Left ventricle myocardium superior (tissue), 1 donor: ENCODE measurements around the gene HECW1. TPM values are rescaled to one million over a fixed set of nuclear protein-coding genes. Genes with fewer than 3 reads are reported as not detected.
"Not testable (repeated sequence)": the region's sequence is repeated elsewhere in the genome, so short reads cannot be mapped to it uniquely, and the experiment has no call there.

ENCODE experiments used
- ATAC-seq: fragments of 200-7000 bp; cut with Tn5 transposase; one replicate; pipeline ENCODE4 v1.9.1; 2020; ENCODE audit warnings: mild to moderate bottlenecking, moderate library complexity
- DNase-seq: peaks from one replicate; pipeline ENCODE4 v3.0.0-alpha.2; 2020
- intact Hi-C: fragments of 100-400 bp; cut with micrococcal nuclease; formaldehyde crosslinking; loops from one replicate; pipeline ENCODE4 v1.11.0; 2022
- total RNA-seq: library from RNA; stranded (reverse); fragmentation: NEBNext Ultra II Directional; extraction: Animal tissue kit (Norgen Biotek cat#: 25700); gene quantifications from one replicate; pipeline ENCODE4 v1.2.1, GENCODE V29; 2021
- donor health status: DM: no; HTN: yes; CAD: no; lungs with severe emphysema.

The HECW1 gene
- total RNA-seq, 1 donor from 2014 or later, result not detected

GRCh38 chr7:43110791-43111535 lies 1.5 kb upstream of the HECW1 start:
- intact Hi-C loops, result no loop called here
- DNase-seq (no peak), ATAC-seq (no peak)

DNA sequence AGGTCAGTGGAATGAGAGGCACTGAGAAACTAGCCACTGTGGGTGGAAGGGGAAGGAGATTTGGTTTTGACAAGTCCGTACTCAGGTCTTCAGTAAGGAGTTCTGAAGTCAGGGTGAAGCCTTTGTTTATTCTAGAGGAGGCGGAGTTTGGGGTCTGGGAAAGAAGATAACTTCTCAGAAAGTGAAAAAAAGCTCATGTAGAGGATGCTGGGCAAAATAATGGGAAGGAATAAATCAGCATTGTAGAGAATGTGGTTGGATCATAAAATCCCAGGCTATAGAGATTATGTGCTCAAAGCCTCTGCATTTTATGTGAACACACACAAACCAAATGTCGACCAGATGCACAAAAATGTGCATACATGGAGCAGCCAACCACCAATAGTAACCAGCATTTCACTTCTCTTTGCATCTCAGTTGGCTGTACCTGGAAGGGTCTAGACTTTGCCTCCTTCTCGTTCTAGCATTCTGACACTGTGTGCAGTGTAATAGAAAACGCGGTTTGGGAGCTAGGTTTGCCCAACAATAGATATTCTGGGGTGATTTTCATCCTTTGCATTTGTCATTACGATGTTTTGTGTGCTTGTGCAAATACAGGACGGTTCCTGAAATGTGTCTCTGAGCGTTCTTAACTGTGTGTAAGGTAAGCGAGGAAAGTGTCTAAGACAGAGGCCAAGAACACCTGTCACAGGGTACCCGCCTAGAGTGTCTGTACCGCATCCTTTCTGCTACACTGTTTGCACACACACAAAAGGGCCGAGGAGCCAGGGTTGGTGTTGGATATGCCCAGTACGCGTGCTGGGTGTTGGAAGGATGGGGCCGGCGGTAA lies 603 bp upstream of the HECW1 start:
- intact Hi-C loops, result no loop called here

GRCh38 chr7:43112941-43113621 lies 634 bp downstream of the HECW1 start:
- ATAC-seq (peak; percentile 75), DNase-seq (peak; percentile 40)
- intact Hi-C loops, result no loop called here

More for the DNA sequence above, 603 bp upstream of the HECW1 start:
- DNase-seq (no peak), ATAC-seq (no peak)

DNA sequence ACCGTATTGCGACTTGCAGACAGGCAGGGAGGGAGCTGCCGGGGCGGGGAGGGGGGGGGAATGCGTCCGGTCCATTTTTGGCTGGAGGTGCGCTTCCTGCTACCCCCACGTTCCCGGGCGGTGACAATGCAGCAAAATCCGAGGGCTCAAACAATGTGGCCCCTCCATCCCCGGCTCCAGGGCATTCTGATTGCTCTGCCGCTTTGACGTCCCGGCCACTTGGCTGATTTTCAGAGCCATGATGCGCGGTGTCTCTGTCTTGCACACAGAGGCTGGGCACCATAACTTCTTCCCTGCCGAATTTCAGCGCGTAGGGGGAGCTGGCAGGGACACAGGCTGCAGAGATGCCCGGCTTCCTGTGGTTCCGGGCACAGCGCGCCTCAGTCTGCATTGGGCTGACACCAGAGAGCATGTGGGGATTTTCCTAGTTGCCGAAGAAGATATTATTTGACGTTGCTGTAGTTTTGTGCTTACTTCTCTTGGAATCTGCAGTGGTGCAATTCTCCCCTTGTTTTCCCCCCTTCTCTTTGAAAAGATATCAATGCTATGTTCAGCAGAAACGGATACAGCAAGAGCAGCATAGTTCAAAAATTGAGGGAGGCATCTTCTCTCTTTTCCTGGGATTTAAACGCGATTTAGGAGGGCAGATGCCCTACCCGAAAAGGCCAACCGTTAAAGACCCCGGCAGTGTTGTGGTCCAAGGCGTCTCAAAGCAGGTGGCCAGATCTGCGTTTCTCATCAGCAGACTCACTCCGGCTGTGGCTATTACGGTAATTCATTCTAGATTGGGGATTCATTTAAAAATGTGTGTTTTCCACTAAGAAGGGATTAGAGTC lies 1.4 kb downstream of the HECW1 start:
- ATAC-seq, result no peak
- intact Hi-C loops, result no loop called here
- DNase-seq, result peak; percentile 29

GRCh38 chr7:43114458-43114780 lies 2.0 kb downstream of the HECW1 start:
- ATAC-seq (no peak), DNase-seq (no peak)
- intact Hi-C loops, result no loop called here

DNA sequence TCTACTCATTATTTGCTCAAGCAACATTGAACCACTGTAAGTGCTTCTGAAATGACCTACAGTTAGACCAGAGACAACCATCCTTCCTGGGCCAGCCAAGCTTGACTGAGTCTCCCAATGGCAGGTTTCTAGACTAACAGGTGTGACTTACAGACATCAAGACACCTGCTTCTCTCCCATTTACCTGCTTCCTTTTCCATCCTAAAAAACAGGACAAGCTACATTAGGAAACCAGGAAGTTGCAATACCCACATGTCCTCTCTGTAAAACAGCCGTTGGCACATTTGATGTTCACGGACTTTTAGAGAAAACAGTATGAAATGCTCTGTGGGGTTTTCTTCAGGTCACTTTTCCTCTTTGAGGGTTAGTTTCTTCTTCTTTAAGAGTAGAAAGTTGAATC lies 4.0 kb downstream of the HECW1 start:
- DNase-seq, result no peak
- ATAC-seq, result no peak
- intact Hi-C loops, result no loop called here

DNA sequence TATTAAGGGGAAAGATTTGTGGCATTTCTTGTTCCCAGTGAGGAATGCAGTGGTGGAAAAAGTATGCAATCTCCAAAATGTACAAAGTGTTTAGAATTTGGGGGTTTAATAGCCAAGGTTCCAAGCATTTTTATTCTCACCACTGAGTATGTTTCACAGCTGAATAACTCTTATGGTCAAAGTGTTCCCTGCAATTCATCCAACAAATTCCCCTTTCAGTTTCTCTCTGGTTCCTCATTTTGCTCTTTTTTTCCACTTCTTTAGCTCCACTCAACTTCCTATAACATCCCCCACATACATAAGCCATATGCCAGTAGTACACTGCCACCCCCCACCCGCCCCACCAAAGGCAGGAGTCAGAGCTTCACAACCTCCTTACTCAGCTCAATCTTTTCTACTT lies 4.6 kb downstream of the HECW1 start:
- DNase-seq (no peak), ATAC-seq (no peak)
- intact Hi-C loops, result no loop called here

- intact Hi-C loops, result no loop called here
- DNase-seq (no peak), ATAC-seq (no peak)
Measured at GRCh38 chr7:43117861-43118260, 5.4 kb downstream of the HECW1 start.

DNA sequence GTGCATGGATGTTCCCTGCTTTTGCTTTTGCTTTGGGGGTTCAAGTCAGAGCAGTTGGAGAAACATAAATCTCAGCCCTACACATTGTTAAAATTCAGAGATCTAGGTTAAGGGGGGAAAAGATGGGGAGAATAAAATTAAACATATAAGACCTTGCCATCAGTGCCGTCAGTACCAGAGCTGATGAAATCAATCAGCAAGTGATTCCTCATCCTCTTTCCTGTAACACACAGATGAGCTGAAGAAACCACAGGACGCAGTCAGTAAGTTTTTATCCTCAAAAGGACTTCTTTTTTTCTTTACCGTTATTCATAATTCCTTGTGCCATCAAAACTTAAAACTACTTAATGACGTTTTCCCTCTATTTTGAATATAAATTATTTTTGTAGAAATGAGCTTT lies 5.9 kb downstream of the HECW1 start:
- DNase-seq (no peak), ATAC-seq (no peak)
- intact Hi-C loops, result no loop called here

DNA sequence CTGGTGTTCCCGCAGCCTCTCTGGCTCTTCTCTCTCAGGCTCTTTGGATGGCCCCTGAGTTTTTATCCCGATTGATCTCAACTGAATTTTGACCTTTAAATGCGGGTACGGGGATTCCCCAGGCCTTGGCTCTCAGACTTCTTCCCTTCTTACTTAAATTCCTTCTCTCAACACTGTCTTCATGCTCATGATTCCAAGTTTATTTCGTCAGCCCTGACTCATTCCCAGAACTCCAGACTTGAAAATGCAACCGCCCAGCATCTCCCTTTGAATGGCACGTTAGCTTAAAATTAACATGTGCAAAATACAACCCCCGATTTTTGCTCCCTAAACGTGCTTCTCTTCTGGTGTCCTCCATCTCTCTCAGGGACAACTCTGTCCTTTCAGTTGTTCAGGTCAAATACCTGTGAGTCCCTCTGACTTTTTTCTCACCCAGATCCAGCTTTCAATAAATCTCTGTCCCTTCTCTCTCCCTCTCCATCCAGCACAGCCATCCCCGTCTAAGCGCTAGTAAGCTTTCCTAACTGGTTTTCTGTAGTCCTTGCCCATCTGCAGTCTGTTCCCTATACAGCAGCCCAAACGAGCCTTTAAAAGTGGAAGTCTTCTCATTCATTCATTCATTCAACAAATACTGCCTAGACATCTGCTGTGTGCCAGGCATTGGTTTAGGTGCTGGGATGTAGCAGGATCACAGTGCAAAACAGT lies 7.1 kb downstream of the HECW1 start:
- ATAC-seq, result no peak
- intact Hi-C loops, result no loop called here

GRCh38 chr7:43121973-43122372 lies 9.5 kb downstream of the HECW1 start:
- intact Hi-C loops, result no loop called here
- no peak for ATAC-seq
- no peak for DNase-seq

More for the DNA sequence above, 7.1 kb downstream of the HECW1 start:
- no peak for DNase-seq

DNA sequence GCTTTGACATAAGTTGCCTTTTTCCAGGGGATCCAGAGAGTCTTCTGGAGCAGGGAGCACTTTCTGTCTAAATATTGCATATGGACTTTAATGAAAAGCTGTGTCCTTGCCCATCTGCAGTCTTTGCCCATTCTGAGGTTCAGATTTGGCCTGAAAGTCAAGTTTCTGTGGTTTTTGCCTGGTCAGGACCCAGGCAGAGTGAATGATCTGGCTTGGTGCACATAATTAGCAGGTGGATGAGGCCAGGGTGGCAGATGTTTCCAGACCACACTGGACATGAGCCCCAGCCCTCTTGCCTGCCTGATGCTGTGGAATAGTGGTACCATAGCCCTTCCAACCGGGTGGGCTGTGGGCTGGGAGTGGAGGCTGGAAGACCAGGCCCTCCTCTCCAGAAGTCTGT lies 11.0 kb downstream of the HECW1 start:
- no peak for ATAC-seq
- DNase-seq, result no peak
- intact Hi-C loops, result no loop called here

GRCh38 chr7:43124388-43124787 lies 11.9 kb downstream of the HECW1 start:
- intact Hi-C loops, result no loop called here
- no peak for DNase-seq

GRCh38 chr7:43130347-43130746 lies 17.9 kb downstream of the HECW1 start:
- ATAC-seq (no peak), DNase-seq (no peak)
- intact Hi-C loops, result no loop called here

More at GRCh38 chr7:43124388-43124787, 11.9 kb downstream of the HECW1 start:
- ATAC-seq, result no peak

GRCh38 chr7:43135129-43135528 lies 22.7 kb downstream of the HECW1 start:
- no peak for ATAC-seq
- intact Hi-C loops, result no loop called here
- DNase-seq, result no peak

GRCh38 chr7:43136064-43136463 lies 23.6 kb downstream of the HECW1 start:
- DNase-seq, result no peak
- ATAC-seq, result no peak
- intact Hi-C loops, result no loop called here

GRCh38 chr7:43137121-43137744 lies 24.8 kb downstream of the HECW1 start:
- intact Hi-C loops, ATAC-seq, DNase-seq: not testable (repeated sequence)

- DNase-seq, result no peak
- intact Hi-C loops, result no loop called here
- no peak for ATAC-seq
Measured at GRCh38 chr7:43137811-43138210, 25.4 kb downstream of the HECW1 start.
